ENCODE results near the gene KLHL30.

DNA sequence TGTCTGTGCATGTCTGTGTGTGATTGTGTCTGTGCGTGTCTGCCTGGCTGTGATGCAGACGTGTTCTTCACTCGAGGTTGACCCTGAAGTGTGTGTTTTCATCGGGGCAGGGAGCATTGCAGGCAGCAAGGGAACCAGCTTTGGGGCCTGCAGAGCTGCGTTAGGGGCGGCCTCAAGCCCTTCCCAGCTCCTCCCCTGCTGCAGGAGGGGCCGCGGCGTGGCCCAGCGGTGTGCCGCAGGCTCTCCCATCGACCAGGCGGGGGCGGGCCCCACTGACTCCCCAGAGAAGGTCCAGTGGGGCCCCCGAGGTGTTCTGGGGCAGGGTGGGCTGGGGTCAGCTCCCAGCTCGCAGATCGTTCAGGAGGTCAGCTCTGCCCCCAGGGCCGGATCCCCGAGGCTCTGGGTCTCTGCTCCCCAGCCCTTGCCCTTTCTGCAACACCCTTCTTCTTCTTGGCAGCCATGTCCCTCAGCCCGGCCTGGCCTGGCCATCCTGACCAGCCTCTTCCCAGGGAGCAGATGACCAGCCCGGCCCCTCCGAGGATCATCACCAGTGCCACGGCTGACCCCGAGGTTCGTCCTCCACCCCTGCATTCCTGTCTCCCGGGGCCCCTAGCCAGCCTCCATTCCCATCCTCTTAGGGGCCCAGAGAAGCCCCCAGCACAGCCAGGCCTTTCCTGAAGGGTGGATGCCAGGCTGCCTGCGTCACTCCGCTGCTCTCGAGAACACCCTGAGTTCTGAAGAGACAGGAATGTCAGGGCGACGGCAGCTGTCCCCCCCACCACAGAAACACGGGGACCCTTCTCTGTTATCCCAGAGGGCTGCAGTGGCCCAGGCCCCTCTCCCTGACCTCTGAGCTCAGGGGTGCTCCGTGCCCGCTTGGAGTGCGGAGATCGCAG lies 11.1 kb upstream of the KLHL30 start:
- TF ChIP-seq, protein P1, sequence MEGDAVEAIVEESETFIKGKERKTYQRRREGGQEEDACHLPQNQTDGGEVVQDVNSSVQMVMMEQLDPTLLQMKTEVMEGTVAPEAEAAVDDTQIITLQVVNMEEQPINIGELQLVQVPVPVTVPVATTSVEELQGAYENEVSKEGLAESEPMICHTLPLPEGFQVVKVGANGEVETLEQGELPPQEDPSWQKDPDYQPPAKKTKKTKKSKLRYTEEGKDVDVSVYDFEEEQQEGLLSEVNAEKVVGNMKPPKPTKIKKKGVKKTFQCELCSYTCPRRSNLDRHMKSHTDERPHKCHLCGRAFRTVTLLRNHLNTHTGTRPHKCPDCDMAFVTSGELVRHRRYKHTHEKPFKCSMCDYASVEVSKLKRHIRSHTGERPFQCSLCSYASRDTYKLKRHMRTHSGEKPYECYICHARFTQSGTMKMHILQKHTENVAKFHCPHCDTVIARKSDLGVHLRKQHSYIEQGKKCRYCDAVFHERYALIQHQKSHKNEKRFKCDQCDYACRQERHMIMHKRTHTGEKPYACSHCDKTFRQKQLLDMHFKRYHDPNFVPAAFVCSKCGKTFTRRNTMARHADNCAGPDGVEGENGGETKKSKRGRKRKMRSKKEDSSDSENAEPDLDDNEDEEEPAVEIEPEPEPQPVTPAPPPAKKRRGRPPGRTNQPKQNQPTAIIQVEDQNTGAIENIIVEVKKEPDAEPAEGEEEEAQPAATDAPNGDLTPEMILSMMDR (conservative IDR thresholded peaks at IDR 0.05), result no peak
- no peak for TF ChIP-seq ZFX (IDR thresholded peaks at IDR 0.05)

All from C4-2B (cell line).